Non-pigmented ciliary epithelial cell (primary cell): ENCODE measurements around the gene SREBF1.

Experiments
- DNase-seq: peaks from one replicate; pipeline ENCODE4 v3.0.0-alpha.2; 2010; ENCODE audit warnings: low read depth

The SREBF1 gene

DNA sequence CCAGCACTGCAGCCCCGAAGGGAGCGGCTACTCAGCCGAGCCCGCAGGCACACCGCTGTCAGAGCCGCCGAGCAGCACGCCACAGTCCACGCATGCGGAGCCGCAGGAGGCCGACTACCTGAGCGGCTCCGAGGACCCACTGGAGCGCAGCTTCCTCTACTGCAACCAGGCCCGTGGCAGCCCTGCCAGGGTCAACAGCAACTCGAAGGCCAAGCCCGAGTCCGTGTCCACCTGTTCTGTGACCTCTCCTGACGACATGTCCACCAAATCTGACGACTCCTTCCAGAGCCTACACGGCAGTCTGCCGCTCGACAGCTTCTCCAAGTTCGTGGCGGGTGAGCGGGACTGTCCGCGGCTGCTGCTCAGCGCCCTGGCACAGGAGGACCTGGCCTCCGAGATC is 42.4 kb downstream of the SREBF1 start:
- DNase-seq, result no peak

GRCh38 chr17:17793378-17794214 is 43.2 kb downstream of the SREBF1 start:
- DNase-seq, result no peak

DNA sequence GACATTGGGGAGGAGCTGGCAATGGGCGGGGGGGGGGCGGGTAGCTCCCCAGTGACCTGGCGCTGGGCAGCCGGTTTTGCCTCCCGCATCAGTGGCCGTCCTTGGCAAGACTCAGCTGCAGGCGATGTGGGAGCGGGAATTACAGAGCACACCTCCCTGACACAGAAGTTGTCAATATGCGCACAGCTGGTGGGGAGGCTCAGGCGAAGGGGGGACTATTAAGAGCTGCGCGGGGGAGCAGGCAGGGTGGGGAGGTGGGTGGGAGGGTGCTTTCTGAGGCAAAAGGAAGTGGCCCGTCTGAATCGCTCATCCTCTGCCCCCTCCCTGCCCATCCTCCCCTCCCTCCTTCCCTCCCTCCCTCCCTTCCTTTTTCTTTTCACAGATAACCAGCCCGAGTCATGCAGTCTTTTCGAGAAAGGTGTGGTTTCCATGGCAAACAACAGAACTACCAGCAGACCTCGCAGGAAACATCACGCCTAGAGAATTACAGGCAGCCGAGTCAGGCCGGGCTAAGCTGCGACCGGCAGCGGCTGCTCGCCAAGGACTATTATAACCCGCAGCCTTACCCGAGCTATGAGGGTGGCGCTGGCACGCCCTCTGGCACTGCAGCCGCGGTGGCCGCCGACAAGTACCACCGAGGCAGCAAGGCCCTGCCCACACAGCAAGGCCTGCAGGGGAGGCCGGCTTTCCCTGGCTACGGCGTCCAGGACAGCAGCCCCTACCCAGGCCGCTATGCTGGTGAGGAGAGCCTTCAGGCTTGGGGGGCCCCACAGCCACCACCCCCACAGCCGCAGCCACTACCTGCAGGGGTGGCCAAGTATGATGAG is 44.0 kb downstream of the SREBF1 start:
- DNase-seq, result no peak

DNA sequence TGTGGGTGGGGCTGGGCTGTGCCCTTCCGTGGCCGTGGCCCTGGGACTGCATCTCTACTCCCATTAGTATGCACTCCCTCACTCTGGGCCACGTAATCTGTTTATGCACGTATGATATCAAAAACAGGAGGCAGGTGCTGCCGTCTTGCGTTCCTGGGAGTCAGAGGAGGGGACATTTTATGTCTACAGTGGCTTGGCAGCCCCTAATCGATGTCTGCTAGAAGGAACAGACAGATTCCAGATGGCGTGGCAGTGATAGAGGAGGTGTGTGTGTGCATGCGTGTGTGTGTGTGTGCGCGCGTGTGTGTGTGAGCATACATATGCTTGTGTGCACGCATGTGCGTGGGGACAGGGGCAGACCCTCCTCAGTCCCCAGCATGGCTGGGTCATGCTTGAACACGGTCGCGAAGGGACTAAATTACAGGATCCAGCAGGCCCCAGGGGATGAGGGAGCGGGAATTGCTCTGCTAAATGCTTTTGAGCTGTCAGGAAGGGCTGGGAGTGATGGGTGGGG is 44.7 kb downstream of the SREBF1 start:
- no peak for DNase-seq

- DNase-seq, result no peak
These were observed 45.9 kb downstream of the SREBF1 start for GRCh38 chr17:17790637-17791464.

DNA sequence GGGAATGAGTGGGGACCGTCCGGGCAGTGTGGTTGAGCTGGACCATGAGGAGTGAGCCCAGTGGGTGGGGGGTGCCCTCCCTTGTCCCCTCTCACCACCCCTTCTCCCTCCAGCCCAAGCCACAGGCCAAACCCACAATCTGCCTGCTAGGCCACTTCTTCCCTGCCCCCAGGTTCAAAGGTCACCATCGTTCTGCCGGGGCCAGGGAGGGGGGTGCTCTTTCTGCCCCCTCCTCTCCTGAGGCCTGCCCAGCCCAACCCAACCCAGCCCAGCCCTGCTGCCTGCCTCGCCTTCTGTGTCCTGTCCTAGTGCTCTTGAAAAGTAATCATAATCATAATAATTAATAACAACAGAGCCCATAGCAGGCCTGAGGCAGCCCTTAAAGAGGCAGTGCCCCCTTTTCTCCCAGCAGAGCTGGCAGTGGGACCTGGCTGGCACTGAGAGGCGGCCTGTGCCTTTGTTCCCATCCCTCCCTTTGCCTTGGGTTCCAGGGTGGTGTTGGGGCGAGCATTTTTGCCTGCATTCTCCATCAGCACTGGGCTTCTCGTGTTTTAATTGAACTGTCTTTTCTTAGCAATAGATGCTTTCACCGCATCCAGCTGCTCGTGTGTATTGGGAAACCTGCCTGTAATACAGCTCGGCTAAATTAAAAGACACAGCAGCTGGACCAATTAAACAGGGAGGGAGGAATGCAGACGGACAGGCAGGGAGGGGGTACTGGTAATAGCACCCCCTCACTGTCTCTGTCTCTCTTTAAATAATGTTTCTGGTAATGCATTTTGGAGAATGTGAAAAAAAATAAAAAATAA is 46.8 kb downstream of the SREBF1 start:
- no peak for DNase-seq

DNA sequence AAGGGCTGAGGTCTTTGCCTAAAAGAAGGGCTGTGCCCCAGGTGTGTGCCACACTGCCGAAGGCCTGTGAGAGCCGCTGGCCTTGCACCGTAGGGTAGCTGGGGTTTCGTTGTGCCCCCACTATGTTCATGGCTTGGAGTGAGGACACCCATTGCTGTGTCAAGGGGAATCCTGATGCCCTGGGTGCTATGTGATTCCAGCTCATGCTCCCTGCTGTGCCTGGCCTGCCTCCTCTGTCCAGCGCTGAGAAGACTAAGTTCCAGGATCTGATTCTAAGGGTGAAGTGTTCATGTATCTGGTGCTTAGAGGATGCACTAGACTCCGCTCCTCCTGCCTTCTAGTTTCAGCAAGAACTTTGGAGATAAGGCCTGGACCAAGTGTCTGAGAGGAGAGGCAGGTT is 47.4 kb downstream of the SREBF1 start:
- no peak for DNase-seq

DNA sequence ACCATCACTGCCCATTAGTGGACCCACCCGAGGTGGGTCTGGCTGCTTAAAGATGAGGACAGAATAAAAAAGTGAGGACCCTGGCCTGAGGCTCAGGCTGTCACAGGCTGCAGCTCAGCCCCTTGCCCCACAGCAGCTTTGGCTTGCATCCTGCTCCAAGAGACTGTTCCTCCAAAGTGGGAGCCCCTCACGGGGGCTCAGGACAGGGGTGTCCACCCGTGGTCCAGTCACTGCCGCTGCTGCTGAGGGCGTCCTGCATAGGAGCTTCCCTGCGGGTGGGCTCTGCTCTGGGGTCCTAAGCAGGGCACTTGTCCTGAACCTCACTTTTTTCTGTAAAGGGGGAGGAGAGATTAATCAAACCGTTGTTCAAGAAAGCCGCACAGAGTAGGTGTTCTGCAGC is 47.8 kb downstream of the SREBF1 start:
- no peak for DNase-seq

GRCh38 chr17:17787568-17787967 is 49.2 kb downstream of the SREBF1 start:
- DNase-seq, result no peak

- no peak for DNase-seq
These were observed 49.8 kb downstream of the SREBF1 start for GRCh38 chr17:17786998-17787397.

GRCh38 chr17:17785407-17785806 is 51.4 kb downstream of the SREBF1 start:
- no peak for DNase-seq

GRCh38 chr17:17784657-17785267 is 52.0 kb downstream of the SREBF1 start:
- DNase-seq, result no peak

DNA sequence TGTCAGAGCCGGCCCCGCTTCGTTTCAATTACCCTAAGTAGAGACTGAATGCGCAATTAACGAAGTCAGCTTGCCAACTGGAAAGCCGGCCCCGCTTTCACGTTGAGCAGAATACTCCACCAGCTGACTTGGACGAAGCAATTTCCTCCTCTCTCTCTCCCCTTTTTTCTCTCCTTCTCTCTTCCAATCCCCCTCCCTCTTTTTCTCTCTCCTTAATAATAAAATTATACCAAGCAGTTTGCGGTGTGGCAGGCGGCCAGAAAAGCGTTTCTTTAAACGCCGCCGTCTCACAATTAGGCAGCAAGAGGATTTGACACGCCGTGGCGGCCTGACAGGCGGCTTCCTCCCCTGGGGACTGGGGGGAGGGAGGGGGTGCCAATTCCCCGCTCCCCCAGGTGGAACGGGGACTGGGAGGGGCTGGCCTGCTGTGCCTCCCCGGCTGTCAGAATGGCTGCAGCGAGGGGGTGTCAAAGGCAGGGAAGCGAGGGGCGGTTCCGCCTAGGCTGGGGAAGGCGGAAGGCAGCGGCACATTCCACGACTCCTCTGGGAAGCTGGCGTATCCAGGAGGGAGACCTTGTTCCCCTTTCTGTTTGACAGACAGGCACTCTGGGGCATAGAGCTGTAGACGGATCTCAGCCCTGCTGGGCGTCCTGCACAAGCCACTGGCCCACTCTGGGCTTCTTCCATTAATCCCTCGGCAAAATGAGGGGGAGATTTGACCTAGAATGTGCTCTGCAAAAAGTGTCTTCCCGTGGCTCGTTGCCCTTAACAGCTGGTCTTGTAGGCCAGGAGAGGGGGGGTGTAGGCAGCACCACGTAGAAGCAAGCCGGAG is 52.7 kb downstream of the SREBF1 start:
- DNase-seq, result no peak

DNA sequence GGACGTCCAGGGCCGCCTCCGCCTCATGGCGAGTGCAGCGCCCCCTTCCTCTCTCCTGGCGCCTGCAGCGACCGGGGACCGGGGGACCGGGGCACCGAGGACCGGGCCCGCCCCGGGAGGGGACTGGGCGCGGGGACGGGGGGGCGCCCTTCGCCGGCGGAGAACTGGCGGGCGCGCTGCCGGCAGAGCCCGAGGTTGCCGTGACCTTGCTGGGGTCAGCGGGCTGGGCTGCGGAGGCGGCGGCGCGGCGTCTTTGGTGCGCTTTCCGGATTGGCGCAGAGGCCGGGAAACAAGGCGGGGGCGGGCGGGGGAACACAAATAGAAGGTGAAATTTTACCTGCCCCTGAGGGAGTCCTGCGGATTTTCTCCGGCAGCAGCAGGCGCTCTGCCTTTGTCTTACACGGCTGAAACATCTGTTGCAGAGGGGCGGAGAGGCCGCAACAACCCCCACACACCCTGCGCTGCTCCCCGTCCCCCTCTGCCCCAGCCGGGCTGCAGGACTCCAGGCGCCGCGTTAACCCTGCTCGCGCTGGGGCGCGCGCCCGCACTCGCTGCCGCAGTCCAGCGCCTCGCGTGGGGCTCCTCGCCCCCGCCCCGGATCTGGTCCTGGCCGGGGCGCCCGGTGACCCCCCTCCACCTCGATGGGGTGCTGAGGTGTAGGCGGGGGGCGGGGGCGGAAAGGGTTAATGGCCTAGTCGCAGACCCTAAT is 53.5 kb downstream of the SREBF1 start:
- DNase-seq, result no peak

DNA sequence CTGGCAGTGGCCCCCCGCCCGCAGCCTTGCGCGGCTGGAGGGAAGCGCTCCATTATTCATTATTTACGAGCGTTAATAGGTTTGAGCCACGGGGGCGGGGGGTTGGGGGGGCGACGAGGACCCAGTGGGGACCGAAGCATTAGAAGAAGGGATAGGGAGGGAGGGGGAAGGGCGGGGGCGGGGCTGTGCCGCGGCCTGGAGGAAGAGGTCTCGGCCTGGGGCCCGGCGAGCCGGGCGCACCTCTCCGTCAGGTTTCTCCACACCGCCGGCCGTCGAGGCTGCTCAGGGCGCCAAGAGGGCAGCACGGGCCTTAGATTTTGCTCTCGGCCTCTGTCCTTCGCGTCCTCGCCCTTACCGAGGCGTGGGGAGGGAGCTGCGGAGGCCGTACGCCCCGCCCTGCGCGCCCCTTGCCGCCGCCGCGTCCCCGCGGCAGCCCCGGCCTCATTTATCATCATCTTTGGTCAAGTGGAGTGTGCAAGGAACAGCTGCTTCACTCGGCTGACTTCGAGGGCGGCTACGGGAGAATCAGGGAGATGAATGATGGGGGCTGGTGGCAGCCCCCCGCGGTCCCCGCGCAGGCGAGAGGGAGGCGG is 54.2 kb downstream of the SREBF1 start:
- no peak for DNase-seq

GRCh38 chr17:17781591-17782496 is 54.9 kb downstream of the SREBF1 start:
- no peak for DNase-seq

GRCh38 chr17:17780922-17781590 is 55.7 kb downstream of the SREBF1 start:
- peak; percentile 38 for DNase-seq
